ENCODE measurements around the gene C12orf60.

C12orf60 gene

GRCh38 chr12:14858513-14858912, 55.0 kb downstream of the C12orf60 start:
- in situ Hi-C loops (cut with MboI; ENCODE audit: low pct_unique_long_range_greater_than_20kb, low sequenced_read_pairs, unreplicated experiment) = no loop called here
- no peak for DNase-seq (ENCODE audit: low spot score)
- TF ChIP-seq CTCF (IDR thresholded peaks at IDR 0.05; ENCODE audit: extremely low read depth, insufficient read depth, missing control alignments) = no peak

- in situ Hi-C loops (cut with MboI; ENCODE audit: low pct_unique_long_range_greater_than_20kb, low sequenced_read_pairs, unreplicated experiment) = no loop called here
- no peak for TF ChIP-seq CTCF (IDR thresholded peaks at IDR 0.05; ENCODE audit: extremely low read depth, insufficient read depth, missing control alignments)
- DNase-seq (ENCODE audit: low spot score) = no peak
These were observed 57.0 kb downstream of the C12orf60 start for GRCh38 chr12:14860490-14860889.

GRCh38 chr12:14868916-14869506, 65.5 kb downstream of the C12orf60 start:
- in situ Hi-C loops (cut with MboI; ENCODE audit: low pct_unique_long_range_greater_than_20kb, low sequenced_read_pairs, unreplicated experiment) = no loop called here
- TF ChIP-seq CTCF (IDR thresholded peaks at IDR 0.05; ENCODE audit: extremely low read depth, insufficient read depth, missing control alignments) = no peak
- no peak for DNase-seq (ENCODE audit: low spot score)

- no peak for DNase-seq (ENCODE audit: low spot score)
- no peak for TF ChIP-seq CTCF (IDR thresholded peaks at IDR 0.05; ENCODE audit: extremely low read depth, insufficient read depth, missing control alignments)
- in situ Hi-C loops (cut with MboI; ENCODE audit: low pct_unique_long_range_greater_than_20kb, low sequenced_read_pairs, unreplicated experiment) = no loop called here
These were observed 67.8 kb downstream of the C12orf60 start for GRCh38 chr12:14871247-14871646.

- in situ Hi-C loops (cut with MboI; ENCODE audit: low pct_unique_long_range_greater_than_20kb, low sequenced_read_pairs, unreplicated experiment) = no loop called here
- DNase-seq (ENCODE audit: low spot score) = no peak
- no peak for TF ChIP-seq CTCF (IDR thresholded peaks at IDR 0.05; ENCODE audit: extremely low read depth, insufficient read depth, missing control alignments)
These were observed 68.4 kb downstream of the C12orf60 start for GRCh38 chr12:14871886-14872285.

GRCh38 chr12:14873440-14874185, 70.1 kb downstream of the C12orf60 start:
- no peak for TF ChIP-seq CTCF (IDR thresholded peaks at IDR 0.05; ENCODE audit: extremely low read depth, insufficient read depth, missing control alignments)
- in situ Hi-C loops (cut with MboI; ENCODE audit: low pct_unique_long_range_greater_than_20kb, low sequenced_read_pairs, unreplicated experiment) = no loop called here
- DNase-seq (ENCODE audit: low spot score) = no peak
